Measurements from ENCODE around the gene FPR3.
A peak's percentile ranks its signal among the peaks of the same experiment; 100 is the strongest.

FPR3 gene

DNA sequence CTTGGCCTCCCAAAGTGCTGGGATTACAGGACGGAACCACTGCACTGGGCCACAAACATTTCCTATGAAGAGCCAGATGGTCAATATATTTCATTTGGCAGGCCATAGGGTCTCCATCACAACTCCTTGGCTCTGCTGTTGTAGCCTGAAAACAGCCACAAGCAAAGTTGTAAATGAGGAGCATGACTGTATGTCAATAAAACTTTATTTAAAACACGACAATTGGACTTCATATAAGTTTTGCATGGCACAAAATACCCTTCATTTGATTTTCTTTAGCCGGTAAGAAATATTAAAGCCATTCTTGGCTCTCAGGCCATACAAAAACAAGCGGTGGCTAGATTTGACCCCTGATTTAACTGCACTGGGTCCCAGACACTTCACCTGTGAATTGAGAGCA, 40.2 kb upstream of the FPR3 start:
- DNase-seq (ENCODE audit: low read depth), result no peak
- no peak for TF ChIP-seq CTCF (conservative IDR thresholded peaks at IDR 0.05; ENCODE audit: low read depth, low read length)
- H3K4me3 ChIP-seq (ENCODE audit: low read depth, low read length), result no peak overlapping the region

GRCh38 chr19:51755571-51755970, 39.4 kb upstream of the FPR3 start:
- no peak for TF ChIP-seq CTCF (conservative IDR thresholded peaks at IDR 0.05; ENCODE audit: low read depth, low read length)
- no peak overlapping the region for H3K4me3 ChIP-seq (ENCODE audit: low read depth, low read length)
- DNase-seq (ENCODE audit: low read depth), result no peak

GRCh38 chr19:51760697-51761356, 34.1 kb upstream of the FPR3 start, which contains the start of gene FPR2:
TSS of gene FPR2 (plus strand) at chr19:51761180. CDS start at chr19:51768659, 7,479 bp downstream.
- H3K4me3 ChIP-seq (ENCODE audit: low read depth, low read length), result no peak within 1 kb of the TSS
- TF ChIP-seq CTCF (conservative IDR thresholded peaks at IDR 0.05; ENCODE audit: low read depth, low read length), result no peak
- DNase-seq (ENCODE audit: low read depth), result peak; percentile 35

- no peak overlapping the region for H3K4me3 ChIP-seq (ENCODE audit: low read depth, low read length)
- no peak for DNase-seq (ENCODE audit: low read depth)
- no peak for TF ChIP-seq CTCF (conservative IDR thresholded peaks at IDR 0.05; ENCODE audit: low read depth, low read length)
These were observed 33.3 kb upstream of the FPR3 start for GRCh38 chr19:51761696-51762095.

DNA sequence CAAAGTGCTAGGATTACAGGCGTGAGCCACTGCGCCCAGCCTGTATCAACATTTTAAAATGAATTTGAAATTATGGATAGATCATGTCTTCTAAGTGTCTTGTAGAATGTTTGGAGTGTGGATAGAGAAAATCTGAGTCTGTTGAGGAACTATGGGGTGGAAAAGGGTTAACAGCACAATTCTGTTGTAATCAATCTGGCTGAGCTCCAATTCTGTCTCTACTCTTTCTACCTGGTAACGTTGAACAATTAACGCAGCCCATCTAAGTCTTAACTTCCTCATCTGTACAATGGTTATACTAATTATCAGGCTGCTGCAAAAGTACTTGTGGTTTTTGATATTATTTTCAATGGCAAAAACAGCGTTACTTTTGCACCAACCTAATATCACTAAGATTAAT, 29.9 kb upstream of the FPR3 start:
- no peak for TF ChIP-seq CTCF (conservative IDR thresholded peaks at IDR 0.05; ENCODE audit: low read depth, low read length)
- no peak overlapping the region for H3K4me3 ChIP-seq (ENCODE audit: low read depth, low read length)
- no peak for DNase-seq (ENCODE audit: low read depth)

DNA sequence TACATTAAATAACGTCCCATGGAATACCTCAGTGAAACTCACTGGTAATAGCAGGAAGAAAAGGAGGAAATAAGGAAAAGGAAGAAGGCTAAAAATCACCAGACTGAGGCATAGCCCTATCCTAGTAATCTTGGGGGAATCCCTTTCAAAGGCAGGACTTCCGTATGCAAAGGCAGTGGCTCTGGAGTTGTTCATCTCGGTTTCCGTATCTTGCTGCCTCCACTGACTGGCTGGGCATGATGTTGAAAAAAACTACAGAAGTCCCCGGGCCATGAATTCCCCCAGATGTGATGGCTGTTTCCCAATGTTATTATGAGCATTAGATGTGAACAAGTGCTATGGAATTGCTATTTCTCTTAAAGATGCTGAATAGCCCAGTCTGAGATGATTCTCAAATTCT, 28.5 kb upstream of the FPR3 start:
- no peak for DNase-seq (ENCODE audit: low read depth)
- H3K4me3 ChIP-seq (ENCODE audit: low read depth, low read length), result no peak overlapping the region
- TF ChIP-seq CTCF (conservative IDR thresholded peaks at IDR 0.05; ENCODE audit: low read depth, low read length), result no peak

Measured in choroid plexus epithelial cell (primary cell).